BLaER1 (cell line): Measurements from ENCODE around the gene SH3BGRL3.

Experiments
- H3K27ac ChIP-seq: shearing (Covaris generic); formaldehyde crosslinking; 2 replicates; pipeline ENCODE4 v1.8.1; 2022
- H3K27me3 ChIP-seq: shearing (Covaris generic); formaldehyde crosslinking; 2 replicates; pipeline ENCODE4 v1.8.1; 2022
- H3K36me3 ChIP-seq: shearing (Covaris generic); formaldehyde crosslinking; 2 replicates; pipeline ENCODE4 v1.8.1; 2022
- H3K4me1 ChIP-seq: shearing (Covaris generic); formaldehyde crosslinking; 2 replicates; pipeline ENCODE4 v1.8.1; 2022
- H3K4me2 ChIP-seq: shearing (Covaris generic); formaldehyde crosslinking; 2 replicates; pipeline ENCODE4 v1.8.1; 2022
- H3K4me3 ChIP-seq: shearing (Covaris generic); formaldehyde crosslinking; 2 replicates; pipeline ENCODE4 v1.8.1; 2022
- H3K9ac ChIP-seq: shearing (Covaris generic); formaldehyde crosslinking; 2 replicates; pipeline ENCODE4 v1.8.1; 2022
- H3K9me3 ChIP-seq: shearing (Covaris generic); formaldehyde crosslinking; 2 replicates; pipeline ENCODE4 v1.8.1; 2022
- H4K20me1 ChIP-seq: shearing (Covaris generic); formaldehyde crosslinking; 2 replicates; pipeline ENCODE4 v1.8.1; 2022
- Cebpa-rat ChIP-seq: shearing (Covaris generic); IDR thresholded peaks from 2 replicates; pipeline ENCODE4 v1.8.1; 2022

Gene SH3BGRL3

GRCh38 chr1:26277261-26277661 lies 2.6 kb upstream of the SH3BGRL3 start:
- H3K4me3 ChIP-seq: no peak overlapping the region
- peak overlapping the region; percentile 98 for H3K27ac ChIP-seq
- TF ChIP-seq Cebpa-rat: no peak
- peak overlapping the region; percentile 96 for H3K4me2 ChIP-seq
- H3K4me1 ChIP-seq: peaks cover 64% of the 10 kb centered on the region
- peaks cover 70% of the 10 kb centered on the region for H3K36me3 ChIP-seq
- no peaks in the 10 kb centered on the region for H3K27me3 ChIP-seq
- H3K9me3 ChIP-seq: no peaks in the 10 kb centered on the region
- peak overlapping the region; percentile 89 for H3K9ac ChIP-seq
- H4K20me1 ChIP-seq: peaks cover 19% of the 10 kb centered on the region

- peak overlapping the region; percentile 98 for H3K27ac ChIP-seq
- peaks cover 69% of the 10 kb centered on the region for H3K4me1 ChIP-seq
- peak overlapping the region; percentile 89 for H3K9ac ChIP-seq
- H4K20me1 ChIP-seq: peaks cover 24% of the 10 kb centered on the region
- no peaks in the 10 kb centered on the region for H3K9me3 ChIP-seq
- H3K4me2 ChIP-seq: peak overlapping the region; percentile 96
- H3K4me3 ChIP-seq: no peak overlapping the region
- H3K36me3 ChIP-seq: peaks cover 70% of the 10 kb centered on the region
- no peaks in the 10 kb centered on the region for H3K27me3 ChIP-seq
- TF ChIP-seq Cebpa-rat: no peak
Observed at GRCh38 chr1:26277719-26278118, 2.2 kb upstream of the SH3BGRL3 start.

GRCh38 chr1:26278303-26278702 lies 1.6 kb upstream of the SH3BGRL3 start:
- H3K27ac ChIP-seq: peak overlapping the region; percentile 98
- no peaks in the 10 kb centered on the region for H3K27me3 ChIP-seq
- no peak overlapping the region for H3K4me3 ChIP-seq
- H3K9ac ChIP-seq: peak overlapping the region; percentile 89
- H3K4me1 ChIP-seq: peaks cover 75% of the 10 kb centered on the region
- peaks cover 70% of the 10 kb centered on the region for H3K36me3 ChIP-seq
- H3K4me2 ChIP-seq: peak overlapping the region; percentile 96
- no peaks in the 10 kb centered on the region for H3K9me3 ChIP-seq
- TF ChIP-seq Cebpa-rat: no peak
- H4K20me1 ChIP-seq: peaks cover 30% of the 10 kb centered on the region

- no peaks in the 10 kb centered on the region for H3K9me3 ChIP-seq
- peak overlapping the region; percentile 96 for H3K4me2 ChIP-seq
- peak overlapping the region; percentile 89 for H3K9ac ChIP-seq
- H3K27me3 ChIP-seq: no peaks in the 10 kb centered on the region
- peaks cover 31% of the 10 kb centered on the region for H4K20me1 ChIP-seq
- peak overlapping the region; percentile 98 for H3K27ac ChIP-seq
- TF ChIP-seq Cebpa-rat: no peak
- H3K36me3 ChIP-seq: peaks cover 71% of the 10 kb centered on the region
- H3K4me3 ChIP-seq: peak overlapping the region; percentile 86
- peaks cover 81% of the 10 kb centered on the region for H3K4me1 ChIP-seq
Observed at GRCh38 chr1:26278724-26279455, 996 bp upstream of the SH3BGRL3 start.

GRCh38 chr1:26280333-26281042 lies 602 bp downstream of the SH3BGRL3 start:
- H3K4me3 ChIP-seq: peak overlapping the region; percentile 86
- no peaks in the 10 kb centered on the region for H3K27me3 ChIP-seq
- peak overlapping the region; percentile 98 for H3K27ac ChIP-seq
- H3K36me3 ChIP-seq: peaks cover 60% of the 10 kb centered on the region
- no peak for TF ChIP-seq Cebpa-rat
- peaks cover 31% of the 10 kb centered on the region for H4K20me1 ChIP-seq
- no peaks in the 10 kb centered on the region for H3K9me3 ChIP-seq
- peak overlapping the region; percentile 96 for H3K4me2 ChIP-seq
- H3K9ac ChIP-seq: peak overlapping the region; percentile 89
- H3K4me1 ChIP-seq: peaks cover 92% of the 10 kb centered on the region

GRCh38 chr1:26281091-26281958 lies 1.4 kb downstream of the SH3BGRL3 start:
- H3K9ac ChIP-seq: peak overlapping the region; percentile 63
- peak overlapping the region; percentile 96 for H3K4me2 ChIP-seq
- no peaks in the 10 kb centered on the region for H3K27me3 ChIP-seq
- peak overlapping the region; percentile 86 for H3K4me3 ChIP-seq
- TF ChIP-seq Cebpa-rat: no peak
- peak overlapping the region; percentile 98 for H3K27ac ChIP-seq
- peaks cover 92% of the 10 kb centered on the region for H3K4me1 ChIP-seq
- H3K36me3 ChIP-seq: peaks cover 54% of the 10 kb centered on the region
- H4K20me1 ChIP-seq: peaks cover 31% of the 10 kb centered on the region
- H3K9me3 ChIP-seq: no peaks in the 10 kb centered on the region

GRCh38 chr1:26281971-26282370 lies 2.1 kb downstream of the SH3BGRL3 start:
- no peak for TF ChIP-seq Cebpa-rat
- Histone ChIP-seq H3K27me3 (no peaks in the 10 kb centered on the region), H3K9ac (peak overlapping the region; percentile 63), H3K27ac (peak overlapping the region; percentile 98), H3K4me3 (peak overlapping the region; percentile 86), H3K36me3 (peaks cover 48% of the 10 kb centered on the region), H4K20me1 (peaks cover 31% of the 10 kb centered on the region), H3K4me2 (peak overlapping the region; percentile 96), H3K9me3 (no peaks in the 10 kb centered on the region), H3K4me1 (peaks cover 92% of the 10 kb centered on the region)

- Histone ChIP-seq H3K4me2 (peak overlapping the region; percentile 96), H3K4me1 (peaks cover 92% of the 10 kb centered on the region), H4K20me1 (peaks cover 31% of the 10 kb centered on the region), H3K36me3 (peaks cover 43% of the 10 kb centered on the region), H3K27me3 (no peaks in the 10 kb centered on the region), H3K4me3 (no peak overlapping the region), H3K27ac (peak overlapping the region; percentile 98), H3K9me3 (no peaks in the 10 kb centered on the region), H3K9ac (0 out of 2 replicates have a peak overlapping the region, but pooled peaks have one; percentile 88)
- TF ChIP-seq Cebpa-rat: no peak
Observed at GRCh38 chr1:26282401-26282918, 2.6 kb downstream of the SH3BGRL3 start.

- Histone ChIP-seq H3K27me3 (no peaks in the 10 kb centered on the region), H4K20me1 (peaks cover 31% of the 10 kb centered on the region), H3K4me3 (no peak overlapping the region), H3K4me2 (peak overlapping the region; percentile 96), H3K36me3 (peaks cover 34% of the 10 kb centered on the region), H3K9me3 (no peaks in the 10 kb centered on the region), H3K27ac (peak overlapping the region; percentile 98), H3K4me1 (peaks cover 92% of the 10 kb centered on the region), H3K9ac (peak overlapping the region; percentile 88)
- no peak for TF ChIP-seq Cebpa-rat
Observed at GRCh38 chr1:26283279-26283853, 3.5 kb downstream of the SH3BGRL3 start.
